Fibroblast of lung (primary cell): ENCODE data around the gene OR2D2.

Experiments
- EZH2 ChIP-seq: IDR thresholded peaks from 2 replicates; pipeline ENCODE4 v1.5.1; 2012; ENCODE audit warnings: low read length, control low read depth, mild to moderate bottlenecking; ENCODE audit errors: missing control alignments
- TF ChIP-seq, protein P1 (sequence below), 2 donors: IDR thresholded peaks in 1 of 2; conservative IDR thresholded peaks in 1 of 2; 1 replicate in 1 of 2; 2 replicates in 1 of 2; pipeline ENCODE4 v1.5.1; 2011 to 2012; ENCODE audit warnings: low read length in 2 of 2, control low read depth in 1 of 2, inconsistent platforms in 1 of 2, low read depth in 1 of 2, mild to moderate bottlenecking in 1 of 2

DNA sequence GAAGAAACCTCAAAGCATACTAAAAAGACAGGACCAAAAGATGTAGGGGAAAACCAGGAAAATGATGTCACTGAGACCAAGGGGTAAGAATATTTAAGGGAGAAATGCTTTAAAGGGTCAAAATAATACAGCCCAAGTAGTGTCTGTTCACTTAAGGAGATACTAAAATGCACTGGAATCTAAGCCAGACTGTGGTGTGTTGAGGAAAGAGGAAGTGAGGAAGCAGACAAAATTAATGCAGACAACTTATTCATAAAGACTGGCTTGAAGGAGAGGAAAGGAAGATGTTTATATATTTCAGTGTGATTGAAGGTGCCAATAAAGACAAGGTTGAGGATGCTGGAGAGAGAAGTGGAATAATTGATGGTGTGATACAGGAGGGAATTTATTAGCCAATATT is 49.7 kb upstream of the OR2D2 start:
- TF ChIP-seq EZH2, result no peak
- TF ChIP-seq, protein P1, sequence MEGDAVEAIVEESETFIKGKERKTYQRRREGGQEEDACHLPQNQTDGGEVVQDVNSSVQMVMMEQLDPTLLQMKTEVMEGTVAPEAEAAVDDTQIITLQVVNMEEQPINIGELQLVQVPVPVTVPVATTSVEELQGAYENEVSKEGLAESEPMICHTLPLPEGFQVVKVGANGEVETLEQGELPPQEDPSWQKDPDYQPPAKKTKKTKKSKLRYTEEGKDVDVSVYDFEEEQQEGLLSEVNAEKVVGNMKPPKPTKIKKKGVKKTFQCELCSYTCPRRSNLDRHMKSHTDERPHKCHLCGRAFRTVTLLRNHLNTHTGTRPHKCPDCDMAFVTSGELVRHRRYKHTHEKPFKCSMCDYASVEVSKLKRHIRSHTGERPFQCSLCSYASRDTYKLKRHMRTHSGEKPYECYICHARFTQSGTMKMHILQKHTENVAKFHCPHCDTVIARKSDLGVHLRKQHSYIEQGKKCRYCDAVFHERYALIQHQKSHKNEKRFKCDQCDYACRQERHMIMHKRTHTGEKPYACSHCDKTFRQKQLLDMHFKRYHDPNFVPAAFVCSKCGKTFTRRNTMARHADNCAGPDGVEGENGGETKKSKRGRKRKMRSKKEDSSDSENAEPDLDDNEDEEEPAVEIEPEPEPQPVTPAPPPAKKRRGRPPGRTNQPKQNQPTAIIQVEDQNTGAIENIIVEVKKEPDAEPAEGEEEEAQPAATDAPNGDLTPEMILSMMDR (conservative IDR thresholded peaks at IDR 0.05 in 1 of 2, IDR thresholded peaks at IDR 0.05 in 1 of 2; ENCODE audit: low read depth in 1 of 2, low read length in 2 of 2), result no peak
